ENCODE measurements around the gene PLCG2.

- TF ChIP-seq CTCF (IDR thresholded peaks at IDR 0.05) (no peak), POLR2AphosphoS5 (IDR thresholded peaks at IDR 0.05) (no peak), POLR2A (IDR thresholded peaks at IDR 0.05) (no peak), EP300 (IDR thresholded peaks at IDR 0.05) (no peak)
Observed at GRCh38 chr16:81823734-81824133, 44.6 kb downstream of the PLCG2 start.
